Stomach (tissue), 9 donors: ENCODE data around the gene DMXL1. TPM values are rescaled to one million over a fixed set of nuclear protein-coding genes. Genes with fewer than 3 reads are reported as not detected.

Experiments
- DNase-seq, 2 donors: peaks; one replicate each; pipeline versions ENCODE4 v3.0.0 to v3.0.0-alpha.2; 2013 to 2019
- H3K27ac ChIP-seq, 5 donors: fragments of 200-600 bp in 4 of 5; sonication (generic) in 4 of 5; one replicate each; pipeline ENCODE4 v1.5.1; 2013 to 2019; ENCODE audit warnings: mild to moderate bottlenecking in 1 of 5, moderate library complexity in 1 of 5
- H3K27me3 ChIP-seq, 3 donors: fragments of 200-600 bp; sonication (generic); one replicate each; pipeline ENCODE4 v1.5.1; 2017 to 2019; ENCODE audit warnings: mixed run types in 1 of 3
- H3K36me3 ChIP-seq, 4 donors: fragments of 200-600 bp; sonication (generic); 1 replicate in 3 of 4; 2 replicates in 1 of 4; pipeline ENCODE4 v1.5.1; 2016 to 2019
- H3K4me1 ChIP-seq, 4 donors: fragments of 200-600 bp; sonication (generic); one replicate each; pipeline ENCODE4 v1.5.1; 2016 to 2019
- H3K4me3 ChIP-seq, 4 donors: fragments of 200-600 bp; sonication (generic) in 3 of 4; one replicate each; pipeline ENCODE4 v1.5.1; 2016 to 2019; ENCODE audit warnings: mild to moderate bottlenecking in 1 of 4
- H3K9me3 ChIP-seq, 4 donors: fragments of 200-600 bp; sonication (generic); one replicate each; pipeline ENCODE4 v1.5.1; 2016 to 2019
- CTCF ChIP-seq, 7 experiments: fragments of 450-650 bp in 4 of 7; fragments of 200-600 bp in 3 of 7; sonication (generic) in 3 of 7; IDR thresholded peaks; one replicate each; pipeline ENCODE4 v1.5.1; 2016 to 2019; ENCODE audit warnings: antibody characterized with exemption in 7 of 7, control low read depth in 2 of 7, mild to moderate bottlenecking in 1 of 7
- EP300 ChIP-seq: sonication (generic); formaldehyde crosslinking; IDR thresholded peaks from one replicate; pipeline ENCODE4 v1.6.1; 2017; ENCODE audit warnings: antibody characterized with exemption
- POLR2A ChIP-seq, 4 donors: fragments of 450-650 bp; IDR thresholded peaks; one replicate each; pipeline ENCODE4 v1.6.1; 2016; ENCODE audit warnings: antibody characterized with exemption in 4 of 4, control low read depth in 2 of 4, mild to moderate bottlenecking in 1 of 4, moderate library complexity in 1 of 4
- POLR2AphosphoS5 ChIP-seq, 3 donors: sonication (generic); formaldehyde crosslinking; IDR thresholded peaks; one replicate each; pipeline ENCODE4 v1.6.1; 2016; ENCODE audit warnings: antibody characterized with exemption in 3 of 3
- WGBS, 5 donors: extraction: QIAGEN DNeasy Blood & Tissue Kit in 3 of 5; methylation state at CpG; one replicate each; pipeline versions ENCODE4 v1.1.5 to v1.1.7; 2013 to 2018; 5-methylcytosine and 5-hydroxymethylcytosine counted together
- intact Hi-C: fragments of 100-400 bp; cut with DNase I; formaldehyde crosslinking; loops from one replicate; pipeline ENCODE4 v1.15.1; 2023; ENCODE audit warnings: low total_unique reads
- polyA plus RNA-seq, 3 donors: library from polyadenylated mRNA; stranded (reverse); fragments of 200-250 nt; gene quantifications; one replicate each; pipeline ENCODE4 v1.2.3, GENCODE V29; 2013
- total RNA-seq, 5 donors: library from RNA; depleted of rRNA; stranded (reverse); fragments of >200 nt; gene quantifications; one replicate each; pipeline versions ENCODE4 v1.1.0 to v1.2.3, GENCODE V29; 2014 to 2016
- donor health status: healthy with polysubstance abuse.
- donor health status: Bipolar disorder and iron deficiency.
- donor health status: healthy.

DMXL1 gene
- total and polyA plus RNA-seq, 8 donors: 6.0 to 164 (median 86.0) TPM

GRCh38 chr5:119078861-119079260, 8.0 kb downstream of the DMXL1 start:
- intact Hi-C loops: no loop called here
- H3K4me1 ChIP-seq: peaks cover 12 to 76% (median 51%) of the 10 kb centered on the region in 4 donors
- H3K36me3 ChIP-seq: no peaks in the 10 kb centered on the region
- no peaks in the 10 kb centered on the region for H3K27me3 ChIP-seq
- 89 to 97% (median 94%) methylated on average over 1 of the region's 1 CpG for WGBS, 5 donors
- H3K27ac ChIP-seq: no peak overlapping the region
- H3K4me3 ChIP-seq: no peak overlapping the region
- TF ChIP-seq CTCF (IDR thresholded peaks at IDR 0.05): no peak
- TF ChIP-seq POLR2AphosphoS5 (IDR thresholded peaks at IDR 0.05): no peak
- no peak for TF ChIP-seq POLR2A (IDR thresholded peaks at IDR 0.05)
- no peak for TF ChIP-seq EP300
- no peaks in the 10 kb centered on the region for H3K9me3 ChIP-seq
- DNase-seq: no peak

GRCh38 chr5:119079318-119079921, 8.5 kb downstream of the DMXL1 start:
- intact Hi-C loops: no loop called here
- no peak for DNase-seq
- Histone ChIP-seq H3K27ac (no peak overlapping the region), H3K4me3 (no peak overlapping the region), H3K27me3 (no peaks in the 10 kb centered on the region), H3K9me3 (no peaks in the 10 kb centered on the region), H3K36me3 (peaks cover 0 to 5% (median 2%) of the 10 kb centered on the region in 4 donors), H3K4me1 (peaks cover 12 to 71% (median 45%) of the 10 kb centered on the region in 4 donors)
- WGBS, 5 donors: 64 to 67% (median 66%) methylated on average over 3 of the region's 3 CpGs
- TF ChIP-seq POLR2A (IDR thresholded peaks at IDR 0.05) (no peak), POLR2AphosphoS5 (IDR thresholded peaks at IDR 0.05) (no peak), EP300 (no peak), CTCF (IDR thresholded peaks at IDR 0.05) (no peak)

GRCh38 chr5:119080936-119081335, 10.0 kb downstream of the DMXL1 start:
- Histone ChIP-seq H3K4me3 (no peak overlapping the region), H3K27me3 (no peaks in the 10 kb centered on the region), H3K9me3 (peaks cover 0 to under 1% (median 0%) of the 10 kb centered on the region in 4 donors), H3K27ac (no peak overlapping the region), H3K36me3 (peaks cover 0 to 11% (median 4%) of the 10 kb centered on the region in 4 donors), H3K4me1 (peaks cover 11 to 55% (median 32%) of the 10 kb centered on the region in 4 donors)
- no peak for TF ChIP-seq CTCF (IDR thresholded peaks at IDR 0.05)
- TF ChIP-seq EP300: no peak
- TF ChIP-seq POLR2A (IDR thresholded peaks at IDR 0.05): no peak
- TF ChIP-seq POLR2AphosphoS5 (IDR thresholded peaks at IDR 0.05): no peak
- intact Hi-C loops: no loop called here
- no peak for DNase-seq
- 62 to 86% (median 78%) methylated on average over 1 of the region's 1 CpG for WGBS, 5 donors

GRCh38 chr5:119082691-119083090, 11.8 kb downstream of the DMXL1 start:
- TF ChIP-seq POLR2AphosphoS5 (IDR thresholded peaks at IDR 0.05) (no peak), POLR2A (IDR thresholded peaks at IDR 0.05) (no peak), CTCF (IDR thresholded peaks at IDR 0.05) (no peak), EP300 (no peak)
- no peaks in the 10 kb centered on the region for H3K27me3 ChIP-seq
- no peak for DNase-seq
- peaks cover 0 to 11% (median 4%) of the 10 kb centered on the region in 4 donors for H3K36me3 ChIP-seq
- WGBS, 5 donors: 74 to 87% (median 82%) methylated on average over 3 of the region's 3 CpGs
- intact Hi-C loops: no loop called here
- no peak overlapping the region for H3K4me3 ChIP-seq
- H3K9me3 ChIP-seq: peaks cover 0 to 7% (median 0%) of the 10 kb centered on the region in 4 donors
- H3K4me1 ChIP-seq: peaks cover 8 to 46% (median 23%) of the 10 kb centered on the region in 4 donors
- no peak overlapping the region for H3K27ac ChIP-seq
